ENCODE measurements around the gene NDUFB8. TPM values are rescaled to one million over a fixed set of nuclear protein-coding genes. Genes with fewer than 3 reads are reported as not detected.

NDUFB8 gene
- total and polyA plus RNA-seq, 2 donors (not counting 1 experiment from before 2014, with no cell fraction given) = 160 to 167 TPM

- TF ChIP-seq EZH2 (IDR thresholded peaks at IDR 0.05; ENCODE audit: low read length, missing control alignments) (no peak), CTCF (conservative IDR thresholded peaks at IDR 0.05 in 1 of 2, IDR thresholded peaks at IDR 0.05 in 1 of 2; ENCODE audit: low read depth in 1 of 2, low read length in 2 of 2) (no peak)
- H3K27ac ChIP-seq (ENCODE audit: insufficient read depth, low read length) = no peak overlapping the region
Observed at GRCh38 chr10:100489396-100489795, 40.3 kb downstream of the NDUFB8 start.

GRCh38 chr10:100487529-100487928 is 42.1 kb downstream of the NDUFB8 start:
- H3K4me2 ChIP-seq (ENCODE audit: extremely low read depth, insufficient read depth, low read length) = no peak overlapping the region
- H3K4me3 ChIP-seq (replicated peaks in 1 of 4; ENCODE audit: control extremely low read depth in 1 of 4, insufficient read depth in 1 of 4, low read depth in 3 of 4, low read length in 4 of 4) = no peak overlapping the region
- no peaks in the 10 kb centered on the region for H3K9me3 ChIP-seq (ENCODE audit: control insufficient read depth, insufficient read depth, low read depth, low read length)
- TF ChIP-seq EZH2 (IDR thresholded peaks at IDR 0.05; ENCODE audit: low read length, missing control alignments) (no peak), CTCF (conservative IDR thresholded peaks at IDR 0.05 in 1 of 2, IDR thresholded peaks at IDR 0.05 in 1 of 2; ENCODE audit: low read depth in 1 of 2, low read length in 2 of 2) (no peak)
- no peaks in the 10 kb centered on the region for H3K36me3 ChIP-seq (ENCODE audit: control insufficient read depth, insufficient read depth, low read length)
- peaks cover 11% of the 10 kb centered on the region for H3K27me3 ChIP-seq (ENCODE audit: control insufficient read depth, insufficient read depth, low read length)
- no peak for DNase-seq (ENCODE audit: low read depth in 2 of 2)
- no peak overlapping the region for H3K27ac ChIP-seq (ENCODE audit: insufficient read depth, low read length)
- H4K20me1 ChIP-seq (ENCODE audit: control insufficient read depth, extremely low read depth, insufficient read depth, low read length) = no peaks in the 10 kb centered on the region
- no peak overlapping the region for H3K9ac ChIP-seq (ENCODE audit: insufficient read depth, low read length)
- H3K79me2 ChIP-seq (ENCODE audit: control insufficient read depth, insufficient read depth, low read length) = no peaks in the 10 kb centered on the region
- no peaks in the 10 kb centered on the region for H3K4me1 ChIP-seq (ENCODE audit: control insufficient read depth, extremely low read depth, insufficient read depth, low read length)
- H2AFZ ChIP-seq (ENCODE audit: low read length) = no peak overlapping the region

More at GRCh38 chr10:100489396-100489795, 40.3 kb downstream of the NDUFB8 start:
- H3K4me3 ChIP-seq (replicated peaks in 1 of 4; ENCODE audit: control extremely low read depth in 1 of 4, insufficient read depth in 1 of 4, low read depth in 3 of 4, low read length in 4 of 4) = no peak overlapping the region
- no peaks in the 10 kb centered on the region for H4K20me1 ChIP-seq (ENCODE audit: control insufficient read depth, extremely low read depth, insufficient read depth, low read length)
- no peak overlapping the region for H3K4me2 ChIP-seq (ENCODE audit: extremely low read depth, insufficient read depth, low read length)
- H3K9me3 ChIP-seq (ENCODE audit: control insufficient read depth, insufficient read depth, low read depth, low read length) = no peaks in the 10 kb centered on the region
- no peaks in the 10 kb centered on the region for H3K36me3 ChIP-seq (ENCODE audit: control insufficient read depth, insufficient read depth, low read length)
- peaks cover under 1% of the 10 kb centered on the region for H3K27me3 ChIP-seq (ENCODE audit: control insufficient read depth, insufficient read depth, low read length)
- H2AFZ ChIP-seq (ENCODE audit: low read length) = no peak overlapping the region
- DNase-seq (ENCODE audit: low read depth in 2 of 2) = no peak
- no peak overlapping the region for H3K9ac ChIP-seq (ENCODE audit: insufficient read depth, low read length)
- H3K79me2 ChIP-seq (ENCODE audit: control insufficient read depth, insufficient read depth, low read length) = no peaks in the 10 kb centered on the region
- no peaks in the 10 kb centered on the region for H3K4me1 ChIP-seq (ENCODE audit: control insufficient read depth, extremely low read depth, insufficient read depth, low read length)

GRCh38 chr10:100485801-100486495 is 43.7 kb downstream of the NDUFB8 start:
- no peaks in the 10 kb centered on the region for H3K4me1 ChIP-seq (ENCODE audit: control insufficient read depth, extremely low read depth, insufficient read depth, low read length)
- H3K4me3 ChIP-seq (replicated peaks in 1 of 4; ENCODE audit: control extremely low read depth in 1 of 4, insufficient read depth in 1 of 4, low read depth in 3 of 4, low read length in 4 of 4) = no peak overlapping the region
- H3K4me2 ChIP-seq (ENCODE audit: extremely low read depth, insufficient read depth, low read length) = no peak overlapping the region
- TF ChIP-seq EZH2 (IDR thresholded peaks at IDR 0.05; ENCODE audit: low read length, missing control alignments) (no peak), CTCF (conservative IDR thresholded peaks at IDR 0.05 in 1 of 2, IDR thresholded peaks at IDR 0.05 in 1 of 2; ENCODE audit: low read depth in 1 of 2, low read length in 2 of 2) (no peak)
- H4K20me1 ChIP-seq (ENCODE audit: control insufficient read depth, extremely low read depth, insufficient read depth, low read length) = no peaks in the 10 kb centered on the region
- H3K9me3 ChIP-seq (ENCODE audit: control insufficient read depth, insufficient read depth, low read depth, low read length) = no peaks in the 10 kb centered on the region
- DNase-seq (ENCODE audit: low read depth in 2 of 2) = no peak
- no peaks in the 10 kb centered on the region for H3K79me2 ChIP-seq (ENCODE audit: control insufficient read depth, insufficient read depth, low read length)
- no peaks in the 10 kb centered on the region for H3K36me3 ChIP-seq (ENCODE audit: control insufficient read depth, insufficient read depth, low read length)
- H3K27me3 ChIP-seq (ENCODE audit: control insufficient read depth, insufficient read depth, low read length) = peaks cover 15% of the 10 kb centered on the region
- H3K9ac ChIP-seq (ENCODE audit: insufficient read depth, low read length) = no peak overlapping the region
- H3K27ac ChIP-seq (ENCODE audit: insufficient read depth, low read length) = no peak overlapping the region
- H2AFZ ChIP-seq (ENCODE audit: low read length) = no peak overlapping the region

Data from fibroblast of lung (primary cell).